ENCODE measurements around the gene DLEC1.

- TF ChIP-seq CTCF (IDR thresholded peaks at IDR 0.05) (no peak), POLR2A (IDR thresholded peaks at IDR 0.05) (no peak)
Measured at GRCh38 chr3:38059591-38059990, 20.6 kb downstream of the DLEC1 start.
